Activated CD8-positive, alpha-beta memory T cell treated with anti-CD3 and anti-CD28 coated beads, Interleukin-2, amount 50 U/mL, for 4 hours (primary cell): ENCODE results near the gene TYROBP.
A peak's percentile ranks its signal among the peaks of the same experiment; 100 is the strongest.
"Not testable (repeated sequence)": the region's sequence is repeated elsewhere in the genome, so short reads cannot be mapped to it uniquely, and the experiment has no call there.

Experiments used
- DNase-seq: peaks from one replicate; pipeline ENCODE4 v3.0.0-alpha.2; 2020

Gene TYROBP

DNA sequence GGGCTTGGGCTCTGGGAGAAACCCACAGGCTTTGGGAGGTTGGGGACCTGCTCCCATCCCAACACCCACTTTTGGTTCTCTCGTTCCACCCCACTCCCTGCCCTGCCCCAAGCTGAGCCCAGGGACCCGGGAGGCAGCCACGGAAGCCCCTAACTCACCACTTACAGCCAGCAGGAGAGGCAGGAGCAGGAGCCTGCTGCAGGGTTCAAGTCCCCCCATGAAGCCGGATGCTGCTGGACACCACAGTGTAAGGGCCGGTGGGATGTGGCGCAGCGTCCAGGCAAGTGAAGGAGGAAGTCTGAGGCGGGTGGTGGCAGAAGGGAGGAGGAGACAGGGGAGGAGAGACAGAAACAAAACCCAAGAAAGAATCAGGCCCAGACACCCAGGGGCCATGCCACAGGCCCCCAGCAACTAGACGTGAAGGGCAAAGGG, at the start of gene TYROBP:
Gene TYROBP, minus strand, starts transcription at position 286 of the 432 bp plus-strand sequence. Its CDS starts 67 bp downstream, at position 219.
- no peak for DNase-seq

- not testable (repeated sequence) for DNase-seq
Measured at GRCh38 chr19:35957411-35957810, 49.3 kb upstream of the TYROBP start.

GRCh38 chr19:35955881-35956634, 48.0 kb upstream of the TYROBP start:
- no peak for DNase-seq

GRCh38 chr19:35949131-35949530, 41.0 kb upstream of the TYROBP start:
- no peak for DNase-seq

DNA sequence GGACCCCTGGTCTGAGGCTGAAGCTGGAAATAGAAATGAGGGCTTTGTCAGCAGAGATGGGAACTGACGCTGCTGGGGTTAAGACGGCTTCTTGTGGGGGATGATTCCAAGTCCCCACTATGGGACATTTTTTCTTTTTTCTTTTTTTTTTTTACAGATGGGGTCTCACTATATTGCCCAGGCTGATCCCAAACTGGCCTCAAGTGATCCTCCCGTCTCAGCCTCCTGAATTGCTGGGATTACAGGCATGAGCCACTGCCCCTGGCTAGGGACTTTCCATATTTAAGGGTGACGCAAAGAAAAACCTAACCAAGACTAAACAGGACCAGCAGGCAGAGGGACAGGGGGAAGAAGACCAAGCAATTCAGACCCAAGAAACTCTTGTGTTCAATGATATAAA, 38.1 kb upstream of the TYROBP start:
- no peak for DNase-seq

DNA sequence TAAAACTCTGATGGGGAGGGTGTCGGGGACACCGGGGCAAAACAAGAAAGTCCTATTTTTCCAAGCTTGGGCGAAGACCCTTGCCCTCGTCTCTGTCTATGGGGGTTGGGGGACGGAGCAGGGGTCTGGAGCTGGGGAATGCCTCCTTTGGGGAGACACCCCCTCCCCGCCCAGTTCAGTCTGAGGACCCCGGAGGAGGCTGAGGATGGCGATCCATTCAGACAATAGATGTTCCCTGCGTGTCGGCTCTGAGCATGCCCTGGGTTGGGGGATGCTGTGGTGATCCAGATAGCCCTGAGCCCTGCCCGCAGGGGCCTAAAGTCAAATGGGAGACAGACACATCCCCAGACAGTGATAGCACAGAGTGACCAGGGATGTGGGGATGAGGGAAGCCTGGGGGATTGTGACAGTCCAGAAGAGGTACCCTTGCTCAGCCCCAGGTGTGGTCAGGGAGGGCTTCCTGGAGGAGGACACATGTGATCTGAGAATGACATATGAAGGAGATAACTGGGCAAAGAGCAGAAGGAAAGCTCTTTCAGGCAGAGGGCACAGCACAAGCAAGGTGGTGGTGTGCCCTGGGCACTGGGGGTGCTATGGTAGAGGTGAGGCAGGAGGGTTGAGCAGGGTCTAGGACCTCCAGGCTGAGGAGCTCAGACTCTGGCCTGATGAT, 37.2 kb upstream of the TYROBP start:
- no peak for DNase-seq

DNA sequence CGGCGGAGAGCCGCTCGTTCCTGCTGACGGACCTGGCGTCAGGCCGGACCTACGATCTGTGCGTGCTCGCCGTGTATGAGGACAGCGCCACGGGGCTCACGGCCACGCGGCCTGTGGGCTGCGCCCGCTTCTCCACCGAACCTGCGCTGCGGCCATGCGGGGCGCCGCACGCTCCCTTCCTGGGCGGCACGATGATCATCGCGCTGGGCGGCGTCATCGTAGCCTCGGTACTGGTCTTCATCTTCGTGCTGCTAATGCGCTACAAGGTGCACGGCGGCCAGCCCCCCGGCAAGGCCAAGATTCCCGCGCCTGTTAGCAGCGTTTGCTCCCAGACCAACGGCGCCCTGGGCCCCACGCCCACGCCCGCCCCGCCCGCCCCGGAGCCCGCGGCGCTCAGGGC, 36.5 kb upstream of the TYROBP start:
- no peak for DNase-seq

GRCh38 chr19:35943321-35944301, 35.5 kb upstream of the TYROBP start:
- DNase-seq = no peak

GRCh38 chr19:35942235-35942634, 34.1 kb upstream of the TYROBP start:
- DNase-seq = no peak

DNA sequence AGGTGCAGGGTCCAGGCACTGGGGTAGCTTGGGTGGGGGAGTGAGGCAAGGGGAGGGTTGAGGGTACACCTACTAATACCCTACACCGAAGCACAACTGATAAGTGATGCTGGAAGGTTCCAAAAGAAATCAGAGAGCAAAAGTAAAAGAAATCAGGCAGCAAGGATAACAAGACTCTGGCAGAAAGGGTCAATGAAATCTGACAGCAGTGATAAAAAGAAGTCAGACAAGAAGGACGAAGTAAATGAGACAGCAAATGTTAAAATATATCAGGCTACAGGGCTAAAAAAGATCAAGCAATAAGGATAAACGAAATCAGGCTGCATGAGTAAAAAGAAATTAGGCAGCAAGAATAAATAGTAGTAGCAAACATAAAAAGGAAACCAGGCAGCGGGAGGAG, 32.7 kb upstream of the TYROBP start:
- no peak for DNase-seq

DNA sequence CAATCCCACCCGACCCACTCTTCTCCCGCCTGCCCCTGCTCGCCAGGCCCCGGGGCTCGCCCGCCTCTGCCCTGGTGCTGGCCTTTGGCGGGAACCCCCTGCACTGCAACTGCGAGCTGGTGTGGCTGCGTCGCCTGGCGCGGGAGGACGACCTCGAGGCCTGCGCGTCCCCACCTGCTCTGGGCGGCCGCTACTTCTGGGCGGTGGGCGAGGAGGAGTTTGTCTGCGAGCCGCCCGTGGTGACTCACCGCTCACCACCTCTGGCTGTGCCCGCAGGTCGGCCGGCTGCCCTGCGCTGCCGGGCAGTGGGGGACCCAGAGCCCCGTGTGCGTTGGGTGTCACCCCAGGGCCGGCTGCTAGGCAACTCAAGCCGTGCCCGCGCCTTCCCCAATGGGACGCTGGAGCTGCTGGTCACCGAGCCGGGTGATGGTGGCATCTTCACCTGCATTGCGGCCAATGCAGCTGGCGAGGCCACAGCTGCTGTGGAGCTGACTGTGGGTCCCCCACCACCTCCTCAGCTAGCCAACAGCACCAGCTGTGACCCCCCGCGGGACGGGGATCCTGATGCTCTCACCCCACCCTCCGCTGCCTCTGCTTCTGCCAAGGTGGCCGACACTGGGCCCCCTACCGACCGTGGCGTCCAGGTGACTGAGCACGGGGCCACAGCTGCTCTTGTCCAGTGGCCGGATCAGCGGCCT, 32.1 kb upstream of the TYROBP start:
- DNase-seq = no peak

- DNase-seq = no peak
Measured at GRCh38 chr19:35939307-35940077, 31.4 kb upstream of the TYROBP start.

DNA sequence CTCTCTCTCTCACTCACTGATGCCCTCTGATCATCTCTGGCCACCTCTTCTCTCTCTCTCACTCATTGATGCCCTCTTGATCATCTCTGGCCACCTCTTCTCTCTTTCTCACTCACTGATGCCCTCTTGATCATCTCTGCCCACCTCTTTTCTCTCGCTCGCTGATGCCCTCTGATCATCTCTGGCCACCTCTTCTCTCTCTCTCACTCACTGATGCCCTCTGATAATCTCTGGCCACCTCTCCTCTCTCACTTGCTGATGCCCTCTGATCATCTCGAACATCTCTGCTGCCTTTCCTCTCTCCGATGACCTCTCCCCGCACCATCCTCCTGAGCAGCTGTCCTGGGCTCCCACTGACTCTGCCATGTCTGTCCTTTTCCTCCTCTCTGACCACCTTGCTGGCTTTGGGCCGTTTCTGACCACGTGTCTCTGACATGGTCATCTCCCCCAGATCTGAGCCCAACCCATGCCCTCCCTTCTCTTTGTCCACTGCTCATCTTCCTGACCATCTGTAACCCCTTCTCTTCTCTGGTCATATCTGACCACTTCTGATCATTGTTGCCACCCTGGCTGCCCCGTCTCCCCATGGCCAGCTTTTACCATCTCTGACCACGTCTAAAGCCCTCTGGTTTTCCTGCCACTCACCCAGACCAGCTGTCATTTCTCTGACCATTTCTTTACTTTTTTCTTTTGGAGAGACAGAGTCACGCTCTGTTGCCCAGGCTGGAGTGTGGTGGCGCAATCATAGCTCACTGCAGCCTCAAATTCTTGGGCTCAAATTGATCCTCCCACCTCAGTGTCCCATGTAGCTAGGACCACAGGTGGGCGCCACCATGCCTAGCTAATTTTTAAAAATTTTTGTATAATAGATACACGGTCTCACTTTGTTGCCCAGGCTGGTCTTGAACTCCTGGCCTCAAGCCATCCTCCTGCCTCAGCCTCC, 30.5 kb upstream of the TYROBP start:
- DNase-seq = no peak

GRCh38 chr19:35937345-35938281, 29.5 kb upstream of the TYROBP start:
- DNase-seq = no peak

- DNase-seq = no peak
Measured at GRCh38 chr19:35936738-35937268, 28.7 kb upstream of the TYROBP start.

GRCh38 chr19:35935911-35936737, 28.0 kb upstream of the TYROBP start, which contains the start of gene LRFN3:
Gene LRFN3 (plus strand): TSS chr19:35936374. CDS start chr19:35939426, 3,052 bp downstream.
- peak; percentile 63 for DNase-seq

- no peak for DNase-seq
Measured at GRCh38 chr19:35932291-35932936, 24.3 kb upstream of the TYROBP start.

- DNase-seq = no peak
Measured at GRCh38 chr19:35931874-35932202, 23.7 kb upstream of the TYROBP start.
